Activated T-helper 9 cell treated with anti-CD3 and anti-CD28 coated beads, Interleukin-2, amount 50 U/mL, for 16 hours (primary cell): ENCODE measurements around the gene GSTM3.
"Not testable (repeated sequence)": the region's sequence is repeated elsewhere in the genome, so short reads cannot be mapped to it uniquely, and the experiment has no call there.

ENCODE experiments used
- DNase-seq: peaks from one replicate; pipeline ENCODE4 v3.0.0-alpha.2; 2020; ENCODE audit warnings: low read depth

The GSTM3 gene

GRCh38 chr1:109726728-109727373 lies 14.0 kb downstream of the GSTM3 start:
- DNase-seq, result no peak

GRCh38 chr1:109726007-109726406 lies 14.8 kb downstream of the GSTM3 start:
- no peak for DNase-seq

GRCh38 chr1:109725510-109725909 lies 15.3 kb downstream of the GSTM3 start:
- DNase-seq, result no peak

GRCh38 chr1:109724933-109725332 lies 15.9 kb downstream of the GSTM3 start:
- DNase-seq, result no peak

- no peak for DNase-seq
These were observed 17.7 kb downstream of the GSTM3 start for GRCh38 chr1:109722908-109723691.

GRCh38 chr1:109721971-109722370 lies 18.9 kb downstream of the GSTM3 start:
- no peak for DNase-seq

GRCh38 chr1:109721042-109721441 lies 19.8 kb downstream of the GSTM3 start:
- DNase-seq, result no peak

- no peak for DNase-seq
These were observed 21.5 kb downstream of the GSTM3 start for GRCh38 chr1:109719337-109719837.

GRCh38 chr1:109718495-109718894 lies 22.3 kb downstream of the GSTM3 start:
- no peak for DNase-seq

GRCh38 chr1:109717729-109718128 lies 23.1 kb downstream of the GSTM3 start:
- no peak for DNase-seq

- no peak for DNase-seq
These were observed 24.2 kb downstream of the GSTM3 start for GRCh38 chr1:109716570-109717090.

GRCh38 chr1:109716121-109716520 lies 24.7 kb downstream of the GSTM3 start:
- DNase-seq, result no peak

GRCh38 chr1:109714661-109715372 lies 26.0 kb downstream of the GSTM3 start:
- DNase-seq, result no peak

- DNase-seq, result no peak
These were observed 27.2 kb downstream of the GSTM3 start for GRCh38 chr1:109713636-109714035.

- DNase-seq, result no peak
These were observed 28.4 kb downstream of the GSTM3 start for GRCh38 chr1:109712321-109712864.

- DNase-seq, result not testable (repeated sequence)
These were observed 29.1 kb downstream of the GSTM3 start, which contains the start of gene GSTM5 for GRCh38 chr1:109711593-109712320. TSS of gene GSTM5 (plus strand) at chr1:109712251. CDS start at chr1:109712313, 62 bp downstream.

- DNase-seq, result not testable (repeated sequence)
These were observed 31.0 kb downstream of the GSTM3 start for GRCh38 chr1:109709822-109710221.

GRCh38 chr1:109708949-109709348 lies 31.9 kb downstream of the GSTM3 start:
- DNase-seq, result not testable (repeated sequence)

GRCh38 chr1:109705411-109705810 lies 35.4 kb downstream of the GSTM3 start:
- DNase-seq, result no peak

- no peak for DNase-seq
These were observed 36.7 kb downstream of the GSTM3 start for GRCh38 chr1:109704173-109704572.

GRCh38 chr1:109702940-109703339 lies 37.9 kb downstream of the GSTM3 start:
- not testable (repeated sequence) for DNase-seq
